ENCODE data around the gene ADAM17. TPM values are rescaled to one million over a fixed set of nuclear protein-coding genes. Genes with fewer than 3 reads are reported as not detected.

The ADAM17 gene
- total and polyA plus RNA-seq, 2 of the 8 experiments (the other 6 are each of a cell fraction or from before 2014, with no cell fraction given): 6.5 to 23.5 TPM

- no peak overlapping the region for H4K91ac ChIP-seq (replicated peaks; ENCODE audit: insufficient read length, low read length)
- H3K4me3 ChIP-seq (ENCODE audit: extremely low read depth in 1 of 4, insufficient read depth in 2 of 4, low read depth in 3 of 4, low read length in 4 of 4): no peak overlapping the region
- no peak overlapping the region for H3K27ac ChIP-seq (ENCODE audit: low read depth, low read length)
- DNase-seq (ENCODE audit: low read depth in 1 of 2, low spot score in 2 of 2): no peak
- H2AK5ac ChIP-seq (ENCODE audit: low read depth, low read length): no peak overlapping the region
- H2AFZ ChIP-seq (ENCODE audit: low read length): no peak overlapping the region
- H4K8ac ChIP-seq (ENCODE audit: extremely low read depth, insufficient read depth, low read length): no peak overlapping the region
- H3K4me2 ChIP-seq (ENCODE audit: insufficient read depth in 1 of 2, low read depth in 2 of 2, low read length in 2 of 2): no peak overlapping the region
- H4K5ac ChIP-seq (ENCODE audit: insufficient read length, low read depth, low read length): no peak overlapping the region
- CTCF ChIA-PET (ENCODE audit: partially characterized antibody): no interaction called here
- POLR2A ChIA-PET (ENCODE audit: partially characterized antibody): interaction anchor here (1.3 kb wide), 1 partner anchor 12 kb away, joined by 3 read pairs; no protein-coding TSS in a partner anchor
- H3K79me2 ChIP-seq (ENCODE audit: control insufficient read depth in 1 of 2, insufficient read depth in 2 of 2, low read length in 2 of 2): no peaks in the 10 kb centered on the region
- TF ChIP-seq TBP (IDR thresholded peaks at IDR 0.05; ENCODE audit: low read depth, low read length) (no peak), EZH2 (IDR thresholded peaks at IDR 0.05; ENCODE audit: low read depth, low read length, severe bottlenecking) (no peak), E2F6 (IDR thresholded peaks at IDR 0.05) (no peak), EGR1 (IDR thresholded peaks at IDR 0.05; ENCODE audit: borderline replicate concordance, low read depth, low read length) (no peak), CREB1 (IDR thresholded peaks at IDR 0.05) (no peak), ATF2 (IDR thresholded peaks at IDR 0.05; ENCODE audit: low read length) (no peak), HDAC6 (IDR thresholded peaks at IDR 0.05; ENCODE audit: low read depth, low read length) (no peak)
- H4K20me1 ChIP-seq (replicated peaks in 1 of 2; ENCODE audit: control insufficient read depth in 1 of 2, insufficient read depth in 2 of 2, low read length in 2 of 2): peaks cover 0 to 3% of the 10 kb centered on the region in 2 experiments
- no peak overlapping the region for H3K18ac ChIP-seq (ENCODE audit: extremely low read depth, low read length)
- no peak overlapping the region for H3K4ac ChIP-seq (replicated peaks; ENCODE audit: insufficient read length, low read depth, low read length)
- H3K23ac ChIP-seq (ENCODE audit: insufficient read length): no peak overlapping the region
- H3K56ac ChIP-seq (replicated peaks; ENCODE audit: insufficient read length, low read depth, low read length): no peak overlapping the region
- H3K9ac ChIP-seq (replicated peaks in 1 of 4; ENCODE audit: extremely low read depth in 1 of 4, low read depth in 3 of 4, low read length in 3 of 4): no peak overlapping the region
- no peak overlapping the region for H2BK5ac ChIP-seq (ENCODE audit: low read depth, low read length)
- FAIRE-seq: no peak
- H2BK20ac ChIP-seq (ENCODE audit: low read length): no peak overlapping the region
- H3K14ac ChIP-seq (ENCODE audit: insufficient read length): no peak overlapping the region
- no peaks in the 10 kb centered on the region for H3K27me3 ChIP-seq (replicated peaks in 1 of 4; ENCODE audit: control insufficient read depth in 3 of 4, extremely low read depth in 1 of 4, insufficient read depth in 3 of 4, low read length in 3 of 4)
- H2BK120ac ChIP-seq (replicated peaks; ENCODE audit: low read depth, low read length): no peak overlapping the region
- H2BK12ac ChIP-seq (ENCODE audit: low read depth, low read length): no peak overlapping the region
- no peaks in the 10 kb centered on the region for H3K23me2 ChIP-seq (ENCODE audit: low read depth, low read length)
- WGBS, 2 experiments (ENCODE audit: extremely low coverage in 1 of 2, insufficient coverage in 1 of 2, insufficient read length in 1 of 2, insufficient replicate concordance in 2 of 2, low coverage in 1 of 2, low lambda C conversion rate in 2 of 2, missing lambda C conversion rate in 1 of 2): 100% methylated on average over 1 of the region's 1 CpG; no CpG with 5 or more reads in 1 of the 2 experiments
- H3K4me1 ChIP-seq (replicated peaks in 1 of 4; ENCODE audit: control insufficient read depth in 3 of 4, insufficient read depth in 4 of 4, low read length in 3 of 4): no peaks in the 10 kb centered on the region
- H2BK15ac ChIP-seq (ENCODE audit: low read length): no peak overlapping the region
- H3K36me3 ChIP-seq (ENCODE audit: control insufficient read depth in 2 of 4, insufficient read depth in 4 of 4, low read length in 3 of 4): peaks cover 22 to 75% (median 49%) of the 10 kb centered on the region in 4 experiments
- H3K79me1 ChIP-seq (ENCODE audit: low read depth, low read length): no peaks in the 10 kb centered on the region
- no peaks in the 10 kb centered on the region for H3K9me3 ChIP-seq (ENCODE audit: insufficient read depth in 2 of 2, low read depth in 1 of 2, low read length in 1 of 2)
Measured at GRCh38 chr2:9488583-9489547, 66.8 kb downstream of the ADAM17 start.

Measured in H1 (cell line).